NCI-H1417 (cell line): ENCODE data around the gene SLC6A11.
A peak's percentile ranks its signal among the peaks of the same experiment; 100 is the strongest.

ENCODE experiments used
- DNase-seq, 3 experiments: peaks; one replicate each; lab custom pipeline; 2025; lab: John Stamatoyannopoulos, UW

SLC6A11 gene

GRCh38 chr3:10841100-10841499 lies 25.1 kb downstream of the SLC6A11 start:
- no peak for DNase-seq

GRCh38 chr3:10843378-10843777 lies 27.4 kb downstream of the SLC6A11 start:
- no peak for DNase-seq

- no peak for DNase-seq
These were observed 29.2 kb downstream of the SLC6A11 start for GRCh38 chr3:10845001-10845761.

- no peak for DNase-seq
These were observed 30.0 kb downstream of the SLC6A11 start for GRCh38 chr3:10845839-10846656.

GRCh38 chr3:10846657-10846975 lies 30.6 kb downstream of the SLC6A11 start:
- DNase-seq, result no peak

- no peak for DNase-seq
These were observed 32.2 kb downstream of the SLC6A11 start for GRCh38 chr3:10848261-10848660.

GRCh38 chr3:10852066-10852808 lies 36.2 kb downstream of the SLC6A11 start:
- no peak for DNase-seq

- DNase-seq, result no peak
These were observed 39.2 kb downstream of the SLC6A11 start for GRCh38 chr3:10855083-10855870.

- no peak for DNase-seq
These were observed 40.0 kb downstream of the SLC6A11 start for GRCh38 chr3:10855871-10856662.

GRCh38 chr3:10857235-10857634 lies 41.2 kb downstream of the SLC6A11 start:
- DNase-seq, result no peak

- DNase-seq, result no peak
These were observed 42.1 kb downstream of the SLC6A11 start for GRCh38 chr3:10858091-10858490.

GRCh38 chr3:10867384-10867783 lies 51.4 kb downstream of the SLC6A11 start:
- DNase-seq, result no peak

GRCh38 chr3:10869460-10869859 lies 53.4 kb downstream of the SLC6A11 start:
- no peak for DNase-seq

- no peak for DNase-seq
These were observed 54.3 kb downstream of the SLC6A11 start for GRCh38 chr3:10870296-10870695.

- DNase-seq, result no peak
These were observed 57.4 kb downstream of the SLC6A11 start for GRCh38 chr3:10873415-10873814.

- DNase-seq, result no peak
These were observed 59.9 kb downstream of the SLC6A11 start for GRCh38 chr3:10875914-10876313.

- DNase-seq, result no peak
These were observed 60.6 kb downstream of the SLC6A11 start for GRCh38 chr3:10876661-10877060.

GRCh38 chr3:10882851-10883250 lies 66.8 kb downstream of the SLC6A11 start:
- DNase-seq, result no peak

GRCh38 chr3:10883478-10884234 lies 67.6 kb downstream of the SLC6A11 start:
- DNase-seq, result peak in 1 of 3 experiments; percentile 6

GRCh38 chr3:10887015-10887414 lies 71.0 kb downstream of the SLC6A11 start:
- no peak for DNase-seq
